Measurements from ENCODE around the gene NKX2-2. TPM values are rescaled to one million over a fixed set of nuclear protein-coding genes. Genes with fewer than 3 reads are reported as not detected.

NKX2-2 gene
- polyA plus RNA-seq, 2 of the 4 experiments (the other 2 are of a cell fraction) = not detected

DNA sequence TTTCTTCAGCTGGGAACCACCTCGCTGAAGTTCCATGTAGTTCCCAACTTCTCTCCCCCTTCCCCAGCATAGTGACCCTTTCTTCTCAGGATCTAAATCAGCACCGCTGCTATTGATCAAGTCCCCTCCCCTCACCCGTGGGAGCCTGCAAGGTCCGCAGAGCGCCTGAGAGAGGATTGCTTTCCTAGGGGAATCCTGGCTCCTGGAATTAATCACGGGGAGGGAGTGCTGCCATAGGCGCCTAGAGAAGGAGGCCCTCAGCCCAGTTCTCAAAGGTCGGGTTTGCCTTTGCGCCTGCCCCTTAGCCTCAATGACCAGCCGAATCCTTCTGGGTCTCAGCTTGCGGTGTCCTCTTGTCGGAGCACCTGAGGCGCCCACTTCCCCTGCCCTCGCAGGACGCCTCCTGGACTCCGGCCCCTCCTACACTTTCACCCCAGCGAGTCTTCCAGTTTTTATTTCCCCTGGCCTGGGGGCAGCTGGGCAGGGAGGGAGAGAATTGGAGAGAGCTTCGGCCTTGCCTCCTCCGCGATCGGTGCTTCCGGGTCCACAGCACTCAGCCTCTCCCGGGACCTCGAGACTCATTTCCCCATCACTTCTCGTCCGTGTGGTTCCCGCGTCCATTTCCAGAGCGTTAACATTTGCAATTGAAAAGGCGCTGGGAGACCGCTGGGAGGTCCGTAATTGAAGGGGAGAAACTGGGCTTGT lies 3.1 kb upstream of the NKX2-2 start:
- FAIRE-seq (no peak), ATAC-seq (no peak)

DNA sequence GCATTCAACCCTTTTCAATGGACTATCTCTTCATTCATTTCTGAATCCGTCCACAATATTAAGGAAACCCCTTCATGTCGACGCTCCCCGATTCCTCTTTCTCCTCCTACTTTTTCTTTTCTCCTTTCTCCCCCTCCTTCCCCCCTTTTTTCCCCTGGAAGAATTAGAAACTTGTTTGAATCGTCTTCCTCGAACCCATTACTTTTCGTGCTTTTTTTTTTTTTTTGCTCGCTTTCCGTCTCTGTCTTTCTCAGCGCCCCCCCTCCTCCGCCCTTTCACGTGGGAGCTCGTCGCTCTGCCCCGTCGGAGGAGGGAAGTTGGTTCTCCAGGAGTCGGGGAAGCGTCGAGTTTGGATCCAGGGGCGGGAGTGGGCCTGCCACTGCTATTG lies 2.3 kb upstream of the NKX2-2 start:
- no peak for DNase-seq (ENCODE audit: low read depth in 1 of 2, low spot score in 1 of 2)
- H3K27ac ChIP-seq = no peak overlapping the region
- H3K4me1 ChIP-seq = peaks cover 36% of the 10 kb centered on the region
- ChIA-PET CTCF (interaction anchor here (0.6 to 3.8 kb wide), 5 partner anchors 11 to 281 kb away, joined by 3 to 19 read pairs (median 5); no protein-coding TSS in a partner anchor), POLR2A (no interaction called here)
- H3K4me3 ChIP-seq = no peak overlapping the region
- H3K9me3 ChIP-seq = no peaks in the 10 kb centered on the region
- H3K4me2 ChIP-seq = peak overlapping the region; percentile 100; the same call in 1 of the 3 replicates
- FAIRE-seq = no peak
- ATAC-seq = no peak
- WGBS (ENCODE audit: missing lambda C conversion rate) = 55% methylated on average over 20 of the region's 20 CpGs
- TF ChIP-seq CBX8 (IDR thresholded peaks at IDR 0.05) = no peak
- TF ChIP-seq, protein P1, sequence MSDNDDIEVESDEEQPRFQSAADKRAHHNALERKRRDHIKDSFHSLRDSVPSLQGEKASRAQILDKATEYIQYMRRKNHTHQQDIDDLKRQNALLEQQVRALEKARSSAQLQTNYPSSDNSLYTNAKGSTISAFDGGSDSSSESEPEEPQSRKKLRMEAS (IDR thresholded peaks at IDR 0.05) = no peak
- no peak for TF ChIP-seq HOXB13 (CRISPR knock-in tag; IDR thresholded peaks at IDR 0.05; ENCODE audit: low read depth)
- TF ChIP-seq FOSL2 (IDR thresholded peaks at IDR 0.05) = no peak
- no peak for TF ChIP-seq FOSL2 (CRISPR knock-in tag; IDR thresholded peaks at IDR 0.05)
- no peak for TF ChIP-seq MYC (IDR thresholded peaks at IDR 0.05; ENCODE audit: borderline replicate concordance, low read length)
- TF ChIP-seq, protein P2, sequence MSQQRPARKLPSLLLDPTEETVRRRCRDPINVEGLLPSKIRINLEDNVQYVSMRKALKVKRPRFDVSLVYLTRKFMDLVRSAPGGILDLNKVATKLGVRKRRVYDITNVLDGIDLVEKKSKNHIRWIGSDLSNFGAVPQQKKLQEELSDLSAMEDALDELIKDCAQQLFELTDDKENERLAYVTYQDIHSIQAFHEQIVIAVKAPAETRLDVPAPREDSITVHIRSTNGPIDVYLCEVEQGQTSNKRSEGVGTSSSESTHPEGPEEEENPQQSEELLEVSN (IDR thresholded peaks at IDR 0.05; ENCODE audit: borderline replicate concordance, low read depth) = no peak
- TF ChIP-seq FOSB (CRISPR knock-in tag; IDR thresholded peaks at IDR 0.05) = no peak
- TF ChIP-seq RARB (CRISPR knock-in tag; IDR thresholded peaks at IDR 0.05) = no peak
- TF ChIP-seq, protein P3, sequence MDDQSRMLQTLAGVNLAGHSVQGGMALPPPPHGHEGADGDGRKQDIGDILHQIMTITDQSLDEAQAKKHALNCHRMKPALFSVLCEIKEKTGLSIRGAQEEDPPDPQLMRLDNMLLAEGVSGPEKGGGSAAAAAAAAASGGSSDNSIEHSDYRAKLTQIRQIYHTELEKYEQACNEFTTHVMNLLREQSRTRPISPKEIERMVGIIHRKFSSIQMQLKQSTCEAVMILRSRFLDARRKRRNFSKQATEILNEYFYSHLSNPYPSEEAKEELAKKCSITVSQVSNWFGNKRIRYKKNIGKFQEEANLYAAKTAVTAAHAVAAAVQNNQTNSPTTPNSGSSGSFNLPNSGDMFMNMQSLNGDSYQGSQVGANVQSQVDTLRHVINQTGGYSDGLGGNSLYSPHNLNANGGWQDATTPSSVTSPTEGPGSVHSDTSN (IDR thresholded peaks at IDR 0.05) = no peak

More for the DNA sequence above, 3.1 kb upstream of the NKX2-2 start:
- no peak for DNase-seq (ENCODE audit: low read depth in 1 of 2, low spot score in 1 of 2)
- ChIA-PET POLR2A (no interaction called here), CTCF (interaction anchor here (0.5 to 8.2 kb wide), 5 partner anchors 10 to 656 kb away, joined by 3 to 86 read pairs (median 4); no protein-coding TSS in a partner anchor)
- H3K4me3 ChIP-seq = no peak overlapping the region
- no peaks in the 10 kb centered on the region for H3K9me3 ChIP-seq
- H3K27ac ChIP-seq = no peak overlapping the region
- TF ChIP-seq ZSCAN20 (CRISPR knock-in tag; IDR thresholded peaks at IDR 0.05) = no peak
- no peak for TF ChIP-seq ZFP36 (IDR thresholded peaks at IDR 0.05; ENCODE audit: borderline replicate concordance, partially characterized antibody)
- no peak for TF ChIP-seq POLR2A (IDR thresholded peaks at IDR 0.05; ENCODE audit: low read length)
- TF ChIP-seq FOSL2 (IDR thresholded peaks at IDR 0.05) = no peak
- no peak for TF ChIP-seq FOSL2 (CRISPR knock-in tag; IDR thresholded peaks at IDR 0.05)
- no peak for TF ChIP-seq KDM5A (IDR thresholded peaks at IDR 0.05)
- TF ChIP-seq, protein P3 (IDR thresholded peaks at IDR 0.05) = no peak
- no peak for TF ChIP-seq RCOR1 (IDR thresholded peaks at IDR 0.05; ENCODE audit: low read depth, low read length)
- TF ChIP-seq TFCP2L1 (CRISPR knock-in tag; IDR thresholded peaks at IDR 0.05) = no peak
- TF ChIP-seq, protein P4, sequence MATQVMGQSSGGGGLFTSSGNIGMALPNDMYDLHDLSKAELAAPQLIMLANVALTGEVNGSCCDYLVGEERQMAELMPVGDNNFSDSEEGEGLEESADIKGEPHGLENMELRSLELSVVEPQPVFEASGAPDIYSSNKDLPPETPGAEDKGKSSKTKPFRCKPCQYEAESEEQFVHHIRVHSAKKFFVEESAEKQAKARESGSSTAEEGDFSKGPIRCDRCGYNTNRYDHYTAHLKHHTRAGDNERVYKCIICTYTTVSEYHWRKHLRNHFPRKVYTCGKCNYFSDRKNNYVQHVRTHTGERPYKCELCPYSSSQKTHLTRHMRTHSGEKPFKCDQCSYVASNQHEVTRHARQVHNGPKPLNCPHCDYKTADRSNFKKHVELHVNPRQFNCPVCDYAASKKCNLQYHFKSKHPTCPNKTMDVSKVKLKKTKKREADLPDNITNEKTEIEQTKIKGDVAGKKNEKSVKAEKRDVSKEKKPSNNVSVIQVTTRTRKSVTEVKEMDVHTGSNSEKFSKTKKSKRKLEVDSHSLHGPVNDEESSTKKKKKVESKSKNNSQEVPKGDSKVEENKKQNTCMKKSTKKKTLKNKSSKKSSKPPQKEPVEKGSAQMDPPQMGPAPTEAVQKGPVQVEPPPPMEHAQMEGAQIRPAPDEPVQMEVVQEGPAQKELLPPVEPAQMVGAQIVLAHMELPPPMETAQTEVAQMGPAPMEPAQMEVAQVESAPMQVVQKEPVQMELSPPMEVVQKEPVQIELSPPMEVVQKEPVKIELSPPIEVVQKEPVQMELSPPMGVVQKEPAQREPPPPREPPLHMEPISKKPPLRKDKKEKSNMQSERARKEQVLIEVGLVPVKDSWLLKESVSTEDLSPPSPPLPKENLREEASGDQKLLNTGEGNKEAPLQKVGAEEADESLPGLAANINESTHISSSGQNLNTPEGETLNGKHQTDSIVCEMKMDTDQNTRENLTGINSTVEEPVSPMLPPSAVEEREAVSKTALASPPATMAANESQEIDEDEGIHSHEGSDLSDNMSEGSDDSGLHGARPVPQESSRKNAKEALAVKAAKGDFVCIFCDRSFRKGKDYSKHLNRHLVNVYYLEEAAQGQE (IDR thresholded peaks at IDR 0.05) = no peak
- no peak for TF ChIP-seq CEBPB (IDR thresholded peaks at IDR 0.05)
- TF ChIP-seq HOXB13 (CRISPR knock-in tag; IDR thresholded peaks at IDR 0.05; ENCODE audit: low read depth) = no peak
- TF ChIP-seq MAFK (IDR thresholded peaks at IDR 0.05; ENCODE audit: partially characterized antibody) = no peak
- no peak for TF ChIP-seq CHD4 (IDR thresholded peaks at IDR 0.05; ENCODE audit: borderline replicate concordance)
- no peak for TF ChIP-seq JUNB (IDR thresholded peaks at IDR 0.05)
- TF ChIP-seq NR3C1 (IDR thresholded peaks at IDR 0.05) = no peak
- no peak for TF ChIP-seq RFX5 (IDR thresholded peaks at IDR 0.05)
- no peak overlapping the region for H3K4me2 ChIP-seq
- 61% methylated on average over 31 of the region's 32 CpGs for WGBS (ENCODE audit: missing lambda C conversion rate)
- peaks cover 38% of the 10 kb centered on the region for H3K4me1 ChIP-seq
